GM12864 (cell line): Measurements from ENCODE around the gene SOX15.

Experiments
- DNase-seq: peaks from one replicate; pipeline ENCODE4 v3.0.0-alpha.2; 2011; ENCODE audit warnings: low read depth
- H3K4me3 ChIP-seq: 2 replicates; pipeline ENCODE4 v1.5.1; 2011; ENCODE audit warnings: mild to moderate bottlenecking, low read depth, low read length, control low read depth
- CTCF ChIP-seq: IDR thresholded peaks from 2 replicates; pipeline ENCODE4 v1.5.1; 2011; ENCODE audit warnings: low read depth, mild to moderate bottlenecking, moderate library complexity, low read length, control low read depth, inconsistent platforms; ENCODE audit errors: missing control alignments

SOX15 gene

GRCh38 chr17:7589891-7590691 is at the start of gene SOX15:
Gene SOX15 (minus strand): TSS chr17:7590094. CDS start chr17:7589676, 418 bp downstream.
- DNase-seq = no peak
- H3K4me3 ChIP-seq = no peak within 1 kb of the TSS
- no peak for TF ChIP-seq CTCF

GRCh38 chr17:7636163-7636562 is 46.3 kb upstream of the SOX15 start:
- DNase-seq = no peak

GRCh38 chr17:7634384-7634783 is 44.5 kb upstream of the SOX15 start:
- no peak overlapping the region for H3K4me3 ChIP-seq
- peak; percentile 29 for TF ChIP-seq CTCF
- DNase-seq = no peak

More at GRCh38 chr17:7636163-7636562, 46.3 kb upstream of the SOX15 start:
- no peak for TF ChIP-seq CTCF
- no peak overlapping the region for H3K4me3 ChIP-seq

DNA sequence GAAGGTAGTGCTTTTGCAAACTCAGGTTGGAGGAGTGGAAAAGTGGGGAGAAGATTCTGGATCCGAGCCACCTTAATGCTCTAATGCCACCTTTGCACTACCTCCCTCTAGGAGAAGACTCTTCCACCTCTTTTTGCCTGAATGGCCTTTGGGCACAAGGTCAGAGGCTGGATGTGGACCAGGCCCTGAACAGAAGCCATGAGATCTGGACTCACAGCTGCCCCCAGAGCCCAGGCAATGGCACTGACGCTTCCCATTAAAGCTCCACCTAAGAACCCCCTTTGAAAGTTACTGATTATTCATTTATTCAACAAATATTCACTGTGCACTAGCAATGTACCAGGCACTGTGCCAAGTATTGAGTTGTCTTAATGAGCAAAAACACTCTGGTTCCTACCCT is 43.2 kb upstream of the SOX15 start:
- DNase-seq = no peak
- H3K4me3 ChIP-seq = no peak overlapping the region
- TF ChIP-seq CTCF = no peak

- TF ChIP-seq CTCF = peak; percentile 70
- no peak for DNase-seq
- no peak overlapping the region for H3K4me3 ChIP-seq
These were observed 42.6 kb upstream of the SOX15 start for GRCh38 chr17:7632492-7632894.

DNA sequence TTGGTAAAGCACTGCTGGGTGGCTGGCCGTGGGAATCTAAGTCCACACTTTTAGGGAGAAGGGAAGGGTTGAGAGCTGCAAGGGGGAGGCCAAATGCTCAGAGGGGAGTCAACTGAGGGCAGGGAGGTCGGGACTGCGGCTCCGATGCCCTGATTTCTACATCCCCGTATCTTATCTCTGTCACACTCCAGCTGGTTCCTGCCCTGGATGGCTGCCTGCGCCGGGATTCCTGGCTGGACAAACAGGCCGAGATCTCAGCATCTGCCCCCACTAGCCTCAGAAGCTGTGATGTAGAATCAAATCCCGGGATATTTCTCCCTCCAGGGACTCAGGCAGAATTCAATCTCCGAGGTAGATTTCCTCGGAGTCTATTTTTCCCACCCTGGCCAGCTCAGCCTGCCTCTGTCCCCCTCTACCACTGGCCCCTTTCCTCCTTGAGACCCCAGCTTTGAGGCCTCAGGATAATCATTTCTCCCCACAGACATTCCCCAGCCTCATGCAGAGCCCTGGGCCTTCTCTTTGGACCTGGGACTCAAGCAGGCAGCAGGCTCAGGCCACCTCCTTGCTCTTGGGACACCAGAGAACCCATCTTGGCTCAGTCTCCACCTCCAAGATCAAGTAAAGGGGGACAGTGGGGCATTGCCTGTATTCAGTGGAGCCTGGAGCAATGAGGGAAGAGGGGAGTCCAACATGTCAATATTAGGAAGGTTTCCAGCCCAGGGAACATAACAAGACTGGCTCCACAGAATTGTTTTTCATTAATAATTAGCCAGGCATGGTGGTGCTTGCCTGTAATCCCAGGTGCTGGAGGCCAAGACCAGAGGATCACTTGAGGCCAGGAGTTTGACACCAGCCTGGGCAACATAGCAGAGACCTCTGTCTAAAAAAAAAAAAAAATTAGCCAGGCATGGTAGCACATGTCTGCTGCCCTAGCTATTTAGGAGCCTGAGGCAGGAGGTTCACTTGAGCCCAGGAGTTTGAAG is 41.8 kb upstream of the SOX15 start:
- DNase-seq = no peak
- no peak overlapping the region for H3K4me3 ChIP-seq
- no peak for TF ChIP-seq CTCF
